Smooth muscle cell of the pulmonary artery (primary cell): ENCODE results near the gene OR12D3. TPM values are rescaled to one million over a fixed set of nuclear protein-coding genes. Genes with fewer than 3 reads are reported as not detected.

Experiments
- total RNA-seq: library from RNA; depleted of rRNA; stranded (reverse); fragments of >200 nt; gene quantifications from 2 replicates; pipeline ENCODE4 v1.2.3, GENCODE V29; 2014

OR12D3 gene
- total RNA-seq, result not detected in 2 replicates

GRCh38 chr6:29375191-29375590 is at the start of gene OR12D3:
Gene OR12D3 (minus strand): TSS chr6:29375291. CDS start chr6:29375287, 4 bp downstream.

GRCh38 chr6:29414588-29414987 is 39.5 kb upstream of the OR12D3 start, which contains the start of gene OR12D1:
Gene OR12D1 (plus strand): TSS chr6:29414928.

GRCh38 chr6:29395331-29395730 is 20.2 kb upstream of the OR12D3 start, which contains the start of gene OR12D2:
Gene OR12D2 (plus strand): TSS chr6:29395631. CDS start chr6:29396700, 1,069 bp downstream.

GRCh38 chr6:29368765-29369164 is 6.3 kb downstream of the OR12D3 start, which contains the start of gene OR5V1:
Gene OR5V1 (minus strand): TSS chr6:29368865. CDS start chr6:29356195, 12,670 bp downstream.

Other genes starting within 250 kb of the OR12D3 start
- gene OR2J2, start 204.4 kb downstream of the OR12D3 start, total RNA-seq, result not detected in 2 replicates
- gene OR14J1, start 73.6 kb downstream of the OR12D3 start, total RNA-seq, result not detected in 2 replicates
- gene OR5V1, start 6.4 kb downstream of the OR12D3 start, total RNA-seq, result not detected in 2 replicates
- not detected in 2 replicates for gene OR12D2, start 20.3 kb upstream of the OR12D3 start, total RNA-seq
- not detected in 2 replicates for gene OR12D1, start 39.6 kb upstream of the OR12D3 start, total RNA-seq
- not detected in 2 replicates for gene OR10C1, start 64.0 kb upstream of the OR12D3 start, total RNA-seq
- not detected in 2 replicates for gene OR11A1, start 81.8 kb upstream of the OR12D3 start, total RNA-seq
- not detected in 2 replicates for gene OR2H1, start 81.9 kb upstream of the OR12D3 start, total RNA-seq
- not detected in 2 replicates for gene MAS1L, start 112.7 kb upstream of the OR12D3 start, total RNA-seq
- not detected in 2 replicates for gene UBD, start 184.4 kb upstream of the OR12D3 start, total RNA-seq
- not detected in 2 replicates for gene OR2H2, start 209.8 kb upstream of the OR12D3 start, total RNA-seq